Subcutaneous adipose tissue (tissue), 4 donors: ENCODE results near the gene TFR2. TPM values are rescaled to one million over a fixed set of nuclear protein-coding genes. Genes with fewer than 3 reads are reported as not detected.

Source experiments
- CTCF ChIP-seq: fragments of 450-650 bp; IDR thresholded peaks from one replicate; pipeline ENCODE4 v1.5.1; 2016; ENCODE audit warnings: low read depth, mild to moderate bottlenecking, control low read depth, antibody characterized with exemption, moderate library complexity
- total RNA-seq, 4 donors: library from RNA; depleted of rRNA; stranded (reverse); fragments of >200 nt; gene quantifications; one replicate each; pipeline ENCODE4 v1.1.0, GENCODE V29; 2016

Gene TFR2
- total RNA-seq, result under 1 TPM in 3 of 4 donors, not detected in 1; 0.49 to 0.94 (median 0.88) TPM

- TF ChIP-seq CTCF, result no peak
Observed at GRCh38 chr7:100641463-100641859, at the start of gene TFR2. Gene TFR2 (minus strand): TSS chr7:100641552. CDS start chr7:100641509, 43 bp downstream.

GRCh38 chr7:100689230-100690135 is 48.1 kb upstream of the TFR2 start:
- no peak for TF ChIP-seq CTCF

GRCh38 chr7:100688326-100688860 is 47.0 kb upstream of the TFR2 start:
- no peak for TF ChIP-seq CTCF

GRCh38 chr7:100687751-100688300 is 46.5 kb upstream of the TFR2 start:
- no peak for TF ChIP-seq CTCF

GRCh38 chr7:100687261-100687660 is 45.9 kb upstream of the TFR2 start:
- TF ChIP-seq CTCF, result no peak

- TF ChIP-seq CTCF, result no peak
Observed at GRCh38 chr7:100686822-100687211, 45.5 kb upstream of the TFR2 start.

- TF ChIP-seq CTCF, result no peak
Observed at GRCh38 chr7:100686201-100686821, 45.0 kb upstream of the TFR2 start.
